ENCODE data around the gene LASP1NB.

LASP1NB gene

DNA sequence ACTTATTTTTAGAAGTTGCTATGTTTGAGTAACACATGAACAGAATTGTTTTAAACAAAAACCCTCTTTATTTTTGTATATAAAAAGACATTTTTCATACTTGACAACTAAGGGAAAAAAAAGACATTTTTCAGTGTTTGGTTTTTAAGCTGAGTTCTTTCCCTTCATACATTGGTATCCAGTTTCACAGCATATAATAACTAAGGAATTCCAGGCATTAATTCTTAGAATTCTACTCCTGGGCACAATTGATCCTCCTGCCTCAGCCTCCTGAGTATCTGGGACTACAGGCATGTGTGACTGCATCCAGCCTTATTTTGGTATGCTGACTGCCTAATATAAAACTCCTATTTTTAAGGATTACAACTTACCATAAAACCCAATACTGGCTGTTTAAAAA is 33.3 kb downstream of the LASP1NB start:
- TF ChIP-seq, protein P1, sequence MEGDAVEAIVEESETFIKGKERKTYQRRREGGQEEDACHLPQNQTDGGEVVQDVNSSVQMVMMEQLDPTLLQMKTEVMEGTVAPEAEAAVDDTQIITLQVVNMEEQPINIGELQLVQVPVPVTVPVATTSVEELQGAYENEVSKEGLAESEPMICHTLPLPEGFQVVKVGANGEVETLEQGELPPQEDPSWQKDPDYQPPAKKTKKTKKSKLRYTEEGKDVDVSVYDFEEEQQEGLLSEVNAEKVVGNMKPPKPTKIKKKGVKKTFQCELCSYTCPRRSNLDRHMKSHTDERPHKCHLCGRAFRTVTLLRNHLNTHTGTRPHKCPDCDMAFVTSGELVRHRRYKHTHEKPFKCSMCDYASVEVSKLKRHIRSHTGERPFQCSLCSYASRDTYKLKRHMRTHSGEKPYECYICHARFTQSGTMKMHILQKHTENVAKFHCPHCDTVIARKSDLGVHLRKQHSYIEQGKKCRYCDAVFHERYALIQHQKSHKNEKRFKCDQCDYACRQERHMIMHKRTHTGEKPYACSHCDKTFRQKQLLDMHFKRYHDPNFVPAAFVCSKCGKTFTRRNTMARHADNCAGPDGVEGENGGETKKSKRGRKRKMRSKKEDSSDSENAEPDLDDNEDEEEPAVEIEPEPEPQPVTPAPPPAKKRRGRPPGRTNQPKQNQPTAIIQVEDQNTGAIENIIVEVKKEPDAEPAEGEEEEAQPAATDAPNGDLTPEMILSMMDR (IDR thresholded peaks at IDR 0.05; ENCODE audit: insufficient read depth, low read length): no peak
- TF ChIP-seq SPI1 (IDR thresholded peaks at IDR 0.05; ENCODE audit: borderline replicate concordance, low read depth): no peak
- TF ChIP-seq POLR2AphosphoS5 (IDR thresholded peaks at IDR 0.05; ENCODE audit: low read depth): no peak
- TF ChIP-seq, protein P2, sequence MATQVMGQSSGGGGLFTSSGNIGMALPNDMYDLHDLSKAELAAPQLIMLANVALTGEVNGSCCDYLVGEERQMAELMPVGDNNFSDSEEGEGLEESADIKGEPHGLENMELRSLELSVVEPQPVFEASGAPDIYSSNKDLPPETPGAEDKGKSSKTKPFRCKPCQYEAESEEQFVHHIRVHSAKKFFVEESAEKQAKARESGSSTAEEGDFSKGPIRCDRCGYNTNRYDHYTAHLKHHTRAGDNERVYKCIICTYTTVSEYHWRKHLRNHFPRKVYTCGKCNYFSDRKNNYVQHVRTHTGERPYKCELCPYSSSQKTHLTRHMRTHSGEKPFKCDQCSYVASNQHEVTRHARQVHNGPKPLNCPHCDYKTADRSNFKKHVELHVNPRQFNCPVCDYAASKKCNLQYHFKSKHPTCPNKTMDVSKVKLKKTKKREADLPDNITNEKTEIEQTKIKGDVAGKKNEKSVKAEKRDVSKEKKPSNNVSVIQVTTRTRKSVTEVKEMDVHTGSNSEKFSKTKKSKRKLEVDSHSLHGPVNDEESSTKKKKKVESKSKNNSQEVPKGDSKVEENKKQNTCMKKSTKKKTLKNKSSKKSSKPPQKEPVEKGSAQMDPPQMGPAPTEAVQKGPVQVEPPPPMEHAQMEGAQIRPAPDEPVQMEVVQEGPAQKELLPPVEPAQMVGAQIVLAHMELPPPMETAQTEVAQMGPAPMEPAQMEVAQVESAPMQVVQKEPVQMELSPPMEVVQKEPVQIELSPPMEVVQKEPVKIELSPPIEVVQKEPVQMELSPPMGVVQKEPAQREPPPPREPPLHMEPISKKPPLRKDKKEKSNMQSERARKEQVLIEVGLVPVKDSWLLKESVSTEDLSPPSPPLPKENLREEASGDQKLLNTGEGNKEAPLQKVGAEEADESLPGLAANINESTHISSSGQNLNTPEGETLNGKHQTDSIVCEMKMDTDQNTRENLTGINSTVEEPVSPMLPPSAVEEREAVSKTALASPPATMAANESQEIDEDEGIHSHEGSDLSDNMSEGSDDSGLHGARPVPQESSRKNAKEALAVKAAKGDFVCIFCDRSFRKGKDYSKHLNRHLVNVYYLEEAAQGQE (IDR thresholded peaks at IDR 0.05; ENCODE audit: insufficient replicate concordance, low read depth): no peak
- no peak for TF ChIP-seq GABPA (IDR thresholded peaks at IDR 0.05; ENCODE audit: low read depth)

GRCh38 chr17:38959508-38959907 is 34.1 kb downstream of the LASP1NB start:
- DNase-seq (ENCODE audit: low read depth in 1 of 2, low spot score in 1 of 2): no peak

More for the DNA sequence above, 33.3 kb downstream of the LASP1NB start:
- no peak for DNase-seq (ENCODE audit: low read depth in 1 of 2, low spot score in 1 of 2)
- no peaks in the 10 kb centered on the region for H3K27me3 ChIP-seq (ENCODE audit: insufficient read depth, poor library complexity, severe bottlenecking)
- H3K4me3 ChIP-seq (replicated peaks; ENCODE audit: insufficient read depth, low read length): no peak overlapping the region
- no peak overlapping the region for H3K27ac ChIP-seq (replicated peaks)

DNA sequence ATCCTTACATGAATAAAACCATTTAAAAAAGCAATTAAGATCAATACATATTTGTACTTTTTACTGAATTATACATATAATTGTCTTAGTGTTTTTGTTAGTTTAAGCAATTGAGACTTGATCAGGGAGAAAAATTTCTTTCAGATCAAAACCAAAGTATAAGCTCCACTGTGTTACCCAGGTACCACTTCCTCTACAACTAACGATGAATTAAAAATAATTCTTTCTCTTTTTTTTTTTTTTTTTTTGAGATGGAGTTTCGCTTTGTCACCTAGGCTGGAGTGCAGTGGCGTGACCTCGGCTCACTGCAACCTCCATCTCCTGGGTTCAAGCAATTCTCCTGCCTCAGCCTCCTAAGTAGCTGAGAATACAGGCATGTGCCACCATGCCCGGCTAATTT is 35.0 kb downstream of the LASP1NB start:
- TF ChIP-seq SPI1 (IDR thresholded peaks at IDR 0.05; ENCODE audit: borderline replicate concordance, low read depth) (no peak), GABPA (IDR thresholded peaks at IDR 0.05; ENCODE audit: low read depth) (no peak), POLR2AphosphoS5 (IDR thresholded peaks at IDR 0.05; ENCODE audit: low read depth) (no peak)
- TF ChIP-seq, protein P2 (IDR thresholded peaks at IDR 0.05; ENCODE audit: insufficient replicate concordance, low read depth): no peak
- TF ChIP-seq, protein P1 (IDR thresholded peaks at IDR 0.05; ENCODE audit: insufficient read depth, low read length): no peak
- no peak overlapping the region for H3K27ac ChIP-seq (replicated peaks)
- H3K27me3 ChIP-seq (ENCODE audit: insufficient read depth, poor library complexity, severe bottlenecking): no peaks in the 10 kb centered on the region
- no peak for DNase-seq (ENCODE audit: low read depth in 1 of 2, low spot score in 1 of 2)
- no peak overlapping the region for H3K4me3 ChIP-seq (replicated peaks; ENCODE audit: insufficient read depth, low read length)

More at GRCh38 chr17:38959508-38959907, 34.1 kb downstream of the LASP1NB start:
- Histone ChIP-seq H3K27me3 (ENCODE audit: insufficient read depth, poor library complexity, severe bottlenecking) (no peaks in the 10 kb centered on the region), H3K4me3 (replicated peaks; ENCODE audit: insufficient read depth, low read length) (no peak overlapping the region), H3K27ac (replicated peaks) (no peak overlapping the region)
- no peak for TF ChIP-seq SPI1 (IDR thresholded peaks at IDR 0.05; ENCODE audit: borderline replicate concordance, low read depth)
- TF ChIP-seq, protein P2 (IDR thresholded peaks at IDR 0.05; ENCODE audit: insufficient replicate concordance, low read depth): no peak
- no peak for TF ChIP-seq POLR2AphosphoS5 (IDR thresholded peaks at IDR 0.05; ENCODE audit: low read depth)

Data from HL-60 (cell line).